SU-DHL-6 (cell line): ENCODE measurements around the gene RECQL5.
"Not testable (repeated sequence)": the region's sequence is repeated elsewhere in the genome, so short reads cannot be mapped to it uniquely, and the experiment has no call there.

Source experiments
- EZH2phosphoT487 ChIP-seq: fragments of 200-600 bp; sonication (generic), shearing (Covaris generic); conservative IDR thresholded peaks from 2 replicates; pipeline ENCODE4 v1.6.1; 2018; ENCODE audit warnings: mild to moderate bottlenecking, antibody characterized with exemption, low read length, moderate library complexity, mixed read lengths
- TF ChIP-seq, protein P1 (sequence below): fragments of 200-600 bp; sonication (generic); IDR thresholded peaks from one replicate; pipeline ENCODE4 v1.5.1; 2017; ENCODE audit warnings: antibody characterized with exemption, mild to moderate bottlenecking, low read length, moderate library complexity; ENCODE audit not compliant: insufficient read depth, poor library complexity, severe bottlenecking

DNA sequence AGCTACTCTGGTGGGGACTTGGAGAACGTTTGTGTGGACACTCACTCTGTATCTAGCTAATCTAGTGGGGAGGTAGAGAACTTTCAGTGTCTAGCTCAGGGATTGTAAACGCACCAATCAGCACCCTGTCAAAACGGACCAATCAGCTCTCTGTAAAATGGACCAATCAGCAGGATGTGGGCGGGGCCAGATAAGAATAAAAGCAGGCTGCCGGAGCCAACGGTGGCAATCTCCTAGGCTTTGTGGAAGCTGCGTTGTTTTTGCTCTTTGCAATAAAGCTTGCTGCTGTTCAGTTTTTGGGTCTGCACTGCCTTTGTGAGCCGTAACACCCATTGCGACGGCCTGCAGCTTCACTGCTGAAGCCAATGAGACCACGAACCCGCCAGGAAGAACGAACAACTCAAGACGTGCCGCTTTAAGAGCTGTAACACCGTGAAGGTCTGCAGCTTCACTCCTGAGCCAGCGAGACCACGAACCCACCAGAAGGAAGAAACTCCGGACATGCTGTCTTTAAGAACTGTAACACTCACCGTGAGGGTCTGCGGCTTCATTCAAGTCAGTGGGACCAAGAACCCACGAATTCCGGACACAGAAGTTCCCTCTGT is 85.7 kb downstream of the RECQL5 start:
- TF ChIP-seq EZH2phosphoT487: not testable (repeated sequence)
- TF ChIP-seq, protein P1, sequence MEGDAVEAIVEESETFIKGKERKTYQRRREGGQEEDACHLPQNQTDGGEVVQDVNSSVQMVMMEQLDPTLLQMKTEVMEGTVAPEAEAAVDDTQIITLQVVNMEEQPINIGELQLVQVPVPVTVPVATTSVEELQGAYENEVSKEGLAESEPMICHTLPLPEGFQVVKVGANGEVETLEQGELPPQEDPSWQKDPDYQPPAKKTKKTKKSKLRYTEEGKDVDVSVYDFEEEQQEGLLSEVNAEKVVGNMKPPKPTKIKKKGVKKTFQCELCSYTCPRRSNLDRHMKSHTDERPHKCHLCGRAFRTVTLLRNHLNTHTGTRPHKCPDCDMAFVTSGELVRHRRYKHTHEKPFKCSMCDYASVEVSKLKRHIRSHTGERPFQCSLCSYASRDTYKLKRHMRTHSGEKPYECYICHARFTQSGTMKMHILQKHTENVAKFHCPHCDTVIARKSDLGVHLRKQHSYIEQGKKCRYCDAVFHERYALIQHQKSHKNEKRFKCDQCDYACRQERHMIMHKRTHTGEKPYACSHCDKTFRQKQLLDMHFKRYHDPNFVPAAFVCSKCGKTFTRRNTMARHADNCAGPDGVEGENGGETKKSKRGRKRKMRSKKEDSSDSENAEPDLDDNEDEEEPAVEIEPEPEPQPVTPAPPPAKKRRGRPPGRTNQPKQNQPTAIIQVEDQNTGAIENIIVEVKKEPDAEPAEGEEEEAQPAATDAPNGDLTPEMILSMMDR: not testable (repeated sequence)
